ENCODE results near the gene DNAH17. TPM values are rescaled to one million over a fixed set of nuclear protein-coding genes. Genes with fewer than 3 reads are reported as not detected.

DNAH17 gene
- total and polyA plus RNA-seq, 2 of the 8 experiments (the other 6 are each of a cell fraction or from before 2014, with no cell fraction given) = 0.14 to 0.67 TPM

DNA sequence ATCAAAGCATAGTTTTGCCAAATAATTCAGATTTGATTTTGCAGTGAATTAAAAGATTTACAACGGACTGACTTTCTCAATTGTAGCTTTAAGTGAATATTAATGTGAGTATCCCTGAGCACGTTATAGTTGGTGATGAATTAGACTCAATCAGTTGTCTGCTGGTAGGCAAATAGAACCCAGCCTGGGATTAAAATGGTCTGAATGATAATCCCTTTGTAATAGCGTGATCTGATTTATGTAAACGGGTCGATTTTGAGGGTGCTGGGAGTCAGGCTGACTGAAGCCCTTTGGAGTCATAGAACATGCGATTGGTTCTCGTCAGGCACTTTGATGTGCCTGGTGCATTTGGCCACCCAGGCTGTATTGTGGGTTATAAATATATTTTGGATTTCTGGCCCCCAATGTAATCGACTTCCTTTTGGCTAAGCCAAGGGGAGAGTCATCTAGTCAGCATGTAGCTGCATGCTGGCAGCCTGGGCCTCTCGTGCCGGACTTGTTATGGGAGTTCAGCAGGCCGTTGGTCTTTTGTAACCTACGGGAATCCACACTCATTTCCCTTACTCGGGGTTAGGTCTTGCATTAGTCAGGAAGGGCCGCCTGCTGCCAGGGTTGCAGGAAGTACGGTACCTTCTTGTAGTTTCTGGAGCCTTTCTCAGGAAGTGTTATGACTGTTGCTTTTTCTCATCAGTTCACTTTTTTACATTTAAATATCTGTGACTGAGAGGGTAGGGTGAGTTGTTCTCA lies 193.3 kb downstream of the DNAH17 start (continued):
- TF ChIP-seq, protein P1, sequence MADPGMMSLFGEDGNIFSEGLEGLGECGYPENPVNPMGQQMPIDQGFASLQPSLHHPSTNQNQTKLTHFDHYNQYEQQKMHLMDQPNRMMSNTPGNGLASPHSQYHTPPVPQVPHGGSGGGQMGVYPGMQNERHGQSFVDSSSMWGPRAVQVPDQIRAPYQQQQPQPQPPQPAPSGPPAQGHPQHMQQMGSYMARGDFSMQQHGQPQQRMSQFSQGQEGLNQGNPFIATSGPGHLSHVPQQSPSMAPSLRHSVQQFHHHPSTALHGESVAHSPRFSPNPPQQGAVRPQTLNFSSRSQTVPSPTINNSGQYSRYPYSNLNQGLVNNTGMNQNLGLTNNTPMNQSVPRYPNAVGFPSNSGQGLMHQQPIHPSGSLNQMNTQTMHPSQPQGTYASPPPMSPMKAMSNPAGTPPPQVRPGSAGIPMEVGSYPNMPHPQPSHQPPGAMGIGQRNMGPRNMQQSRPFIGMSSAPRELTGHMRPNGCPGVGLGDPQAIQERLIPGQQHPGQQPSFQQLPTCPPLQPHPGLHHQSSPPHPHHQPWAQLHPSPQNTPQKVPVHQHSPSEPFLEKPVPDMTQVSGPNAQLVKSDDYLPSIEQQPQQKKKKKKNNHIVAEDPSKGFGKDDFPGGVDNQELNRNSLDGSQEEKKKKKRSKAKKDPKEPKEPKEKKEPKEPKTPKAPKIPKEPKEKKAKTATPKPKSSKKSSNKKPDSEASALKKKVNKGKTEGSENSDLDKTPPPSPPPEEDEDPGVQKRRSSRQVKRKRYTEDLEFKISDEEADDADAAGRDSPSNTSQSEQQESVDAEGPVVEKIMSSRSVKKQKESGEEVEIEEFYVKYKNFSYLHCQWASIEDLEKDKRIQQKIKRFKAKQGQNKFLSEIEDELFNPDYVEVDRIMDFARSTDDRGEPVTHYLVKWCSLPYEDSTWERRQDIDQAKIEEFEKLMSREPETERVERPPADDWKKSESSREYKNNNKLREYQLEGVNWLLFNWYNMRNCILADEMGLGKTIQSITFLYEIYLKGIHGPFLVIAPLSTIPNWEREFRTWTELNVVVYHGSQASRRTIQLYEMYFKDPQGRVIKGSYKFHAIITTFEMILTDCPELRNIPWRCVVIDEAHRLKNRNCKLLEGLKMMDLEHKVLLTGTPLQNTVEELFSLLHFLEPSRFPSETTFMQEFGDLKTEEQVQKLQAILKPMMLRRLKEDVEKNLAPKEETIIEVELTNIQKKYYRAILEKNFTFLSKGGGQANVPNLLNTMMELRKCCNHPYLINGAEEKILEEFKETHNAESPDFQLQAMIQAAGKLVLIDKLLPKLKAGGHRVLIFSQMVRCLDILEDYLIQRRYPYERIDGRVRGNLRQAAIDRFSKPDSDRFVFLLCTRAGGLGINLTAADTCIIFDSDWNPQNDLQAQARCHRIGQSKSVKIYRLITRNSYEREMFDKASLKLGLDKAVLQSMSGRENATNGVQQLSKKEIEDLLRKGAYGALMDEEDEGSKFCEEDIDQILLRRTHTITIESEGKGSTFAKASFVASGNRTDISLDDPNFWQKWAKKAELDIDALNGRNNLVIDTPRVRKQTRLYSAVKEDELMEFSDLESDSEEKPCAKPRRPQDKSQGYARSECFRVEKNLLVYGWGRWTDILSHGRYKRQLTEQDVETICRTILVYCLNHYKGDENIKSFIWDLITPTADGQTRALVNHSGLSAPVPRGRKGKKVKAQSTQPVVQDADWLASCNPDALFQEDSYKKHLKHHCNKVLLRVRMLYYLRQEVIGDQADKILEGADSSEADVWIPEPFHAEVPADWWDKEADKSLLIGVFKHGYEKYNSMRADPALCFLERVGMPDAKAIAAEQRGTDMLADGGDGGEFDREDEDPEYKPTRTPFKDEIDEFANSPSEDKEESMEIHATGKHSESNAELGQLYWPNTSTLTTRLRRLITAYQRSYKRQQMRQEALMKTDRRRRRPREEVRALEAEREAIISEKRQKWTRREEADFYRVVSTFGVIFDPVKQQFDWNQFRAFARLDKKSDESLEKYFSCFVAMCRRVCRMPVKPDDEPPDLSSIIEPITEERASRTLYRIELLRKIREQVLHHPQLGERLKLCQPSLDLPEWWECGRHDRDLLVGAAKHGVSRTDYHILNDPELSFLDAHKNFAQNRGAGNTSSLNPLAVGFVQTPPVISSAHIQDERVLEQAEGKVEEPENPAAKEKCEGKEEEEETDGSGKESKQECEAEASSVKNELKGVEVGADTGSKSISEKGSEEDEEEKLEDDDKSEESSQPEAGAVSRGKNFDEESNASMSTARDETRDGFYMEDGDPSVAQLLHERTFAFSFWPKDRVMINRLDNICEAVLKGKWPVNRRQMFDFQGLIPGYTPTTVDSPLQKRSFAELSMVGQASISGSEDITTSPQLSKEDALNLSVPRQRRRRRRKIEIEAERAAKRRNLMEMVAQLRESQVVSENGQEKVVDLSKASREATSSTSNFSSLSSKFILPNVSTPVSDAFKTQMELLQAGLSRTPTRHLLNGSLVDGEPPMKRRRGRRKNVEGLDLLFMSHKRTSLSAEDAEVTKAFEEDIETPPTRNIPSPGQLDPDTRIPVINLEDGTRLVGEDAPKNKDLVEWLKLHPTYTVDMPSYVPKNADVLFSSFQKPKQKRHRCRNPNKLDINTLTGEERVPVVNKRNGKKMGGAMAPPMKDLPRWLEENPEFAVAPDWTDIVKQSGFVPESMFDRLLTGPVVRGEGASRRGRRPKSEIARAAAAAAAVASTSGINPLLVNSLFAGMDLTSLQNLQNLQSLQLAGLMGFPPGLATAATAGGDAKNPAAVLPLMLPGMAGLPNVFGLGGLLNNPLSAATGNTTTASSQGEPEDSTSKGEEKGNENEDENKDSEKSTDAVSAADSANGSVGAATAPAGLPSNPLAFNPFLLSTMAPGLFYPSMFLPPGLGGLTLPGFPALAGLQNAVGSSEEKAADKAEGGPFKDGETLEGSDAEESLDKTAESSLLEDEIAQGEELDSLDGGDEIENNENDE (IDR thresholded peaks at IDR 0.05; ENCODE audit: insufficient replicate concordance, low read length) = no peak
- TF ChIP-seq, protein P2, sequence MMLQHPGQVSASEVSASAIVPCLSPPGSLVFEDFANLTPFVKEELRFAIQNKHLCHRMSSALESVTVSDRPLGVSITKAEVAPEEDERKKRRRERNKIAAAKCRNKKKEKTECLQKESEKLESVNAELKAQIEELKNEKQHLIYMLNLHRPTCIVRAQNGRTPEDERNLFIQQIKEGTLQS (IDR thresholded peaks at IDR 0.05; ENCODE audit: insufficient read depth, low read depth, low read length) = no peak
- no peak for TF ChIP-seq SRF (IDR thresholded peaks at IDR 0.05; ENCODE audit: low read depth, low read length)
- TF ChIP-seq SIRT6 (IDR thresholded peaks at IDR 0.05; ENCODE audit: low read length) = no peak
- no peak for TF ChIP-seq POLR2AphosphoS5 (IDR thresholded peaks at IDR 0.05; ENCODE audit: low read depth, low read length)
- no peak for TF ChIP-seq KDM1A (IDR thresholded peaks at IDR 0.05; ENCODE audit: borderline replicate concordance, low read length)
- TF ChIP-seq SAP30 (IDR thresholded peaks at IDR 0.05; ENCODE audit: insufficient read depth, insufficient replicate concordance, low read length) = no peak
